Small intestine (tissue), 7 donors: ENCODE results near the gene LRPAP1. TPM values are rescaled to one million over a fixed set of nuclear protein-coding genes. Genes with fewer than 3 reads are reported as not detected.
"Not testable (repeated sequence)": the region's sequence is repeated elsewhere in the genome, so short reads cannot be mapped to it uniquely, and the experiment has no call there.

Source experiments
- DNase-seq, 2 donors: peaks; one replicate each; pipeline versions ENCODE4 v3.0.0 to v3.0.0-alpha.2; 2013
- FAIRE-seq: peaks from 2 replicates; lab custom pipeline; 2012; peaks lifted over from hg19 to GRCh38; lab: Jason Lieb, UNC
- H3K27ac ChIP-seq, 3 donors: one replicate each; pipeline ENCODE4 v1.5.1; 2013; ENCODE audit warnings: low read length in 2 of 3, mild to moderate bottlenecking in 2 of 3, control low read depth in 1 of 3, inconsistent platforms in 1 of 3, low read depth in 1 of 3, moderate library complexity in 1 of 3
- H3K27me3 ChIP-seq, 3 donors: one replicate each; pipeline ENCODE4 v1.6.1; 2013; ENCODE audit warnings: low read length in 3 of 3, inconsistent platforms in 1 of 3; ENCODE audit not compliant: control insufficient read depth in 3 of 3, insufficient read depth in 3 of 3
- H3K36me3 ChIP-seq, 3 donors: one replicate each; pipeline ENCODE4 v1.6.1; 2013; ENCODE audit warnings: low read length in 3 of 3, inconsistent platforms in 1 of 3, low read depth in 1 of 3, mild to moderate bottlenecking in 1 of 3, moderate library complexity in 1 of 3; ENCODE audit not compliant: control insufficient read depth in 3 of 3, insufficient read depth in 2 of 3
- H3K4me1 ChIP-seq, 3 donors: one replicate each; pipeline ENCODE4 v1.6.1; 2013; ENCODE audit warnings: low read length in 2 of 3, inconsistent platforms in 1 of 3, low read depth in 1 of 3, mild to moderate bottlenecking in 1 of 3, moderate library complexity in 1 of 3; ENCODE audit not compliant: control insufficient read depth in 3 of 3, insufficient read depth in 2 of 3
- H3K4me3 ChIP-seq, 3 donors: one replicate each; pipeline ENCODE4 v1.5.1; 2013; ENCODE audit warnings: low read length in 3 of 3, control low read depth in 1 of 3, inconsistent platforms in 1 of 3, low read depth in 1 of 3, mild to moderate bottlenecking in 1 of 3, moderate library complexity in 1 of 3
- H3K9me3 ChIP-seq, 2 donors: one replicate each; pipeline ENCODE4 v1.6.1; 2013; ENCODE audit warnings: low read depth in 1 of 2, low read length in 1 of 2; ENCODE audit not compliant: control insufficient read depth in 2 of 2, insufficient read depth in 1 of 2
- WGBS, 3 donors: extraction: QIAGEN DNeasy Blood & Tissue Kit; methylation state at CpG; one replicate each; pipeline ENCODE4 v1.1.7; 2013; 5-methylcytosine and 5-hydroxymethylcytosine counted together
- polyA plus RNA-seq, 4 donors: library from polyadenylated mRNA; stranded (reverse) in 3 of 4; unstranded in 1 of 4; fragments of 200-250 nt in 3 of 4; fragments of 120-200 nt in 1 of 4; gene quantifications; one replicate each; pipeline versions ENCODE4 v1.2.1 to v1.2.3, GENCODE V29; 2013
- donor health status: healthy with polysubstance abuse.
- donor health status: control.
- donor health status: control.
- donor health status: Bipolar disorder and iron deficiency.
- donor health status: healthy.

The LRPAP1 gene
- polyA plus RNA-seq, 4 donors: 20.1 to 268 (median 69.6) TPM

DNA sequence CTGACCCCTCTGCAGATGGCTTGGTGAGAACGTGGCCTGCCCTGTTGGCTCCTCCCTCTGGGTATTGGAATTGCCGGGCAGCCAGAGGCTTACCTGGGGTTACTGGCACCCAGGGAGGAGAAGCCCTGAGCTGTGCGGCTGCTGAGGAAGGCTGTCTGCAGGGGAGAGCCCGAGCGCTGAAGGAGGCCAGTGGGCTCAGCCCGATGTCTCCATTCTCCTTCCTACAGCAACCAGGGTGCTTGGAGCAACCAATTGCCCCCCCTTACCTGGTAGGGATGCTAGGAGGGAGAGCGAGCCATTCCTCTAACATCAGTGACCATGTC lies 26.3 kb upstream of the LRPAP1 start:
- not testable (repeated sequence) for H3K9me3 ChIP-seq, H3K27me3 ChIP-seq, H3K27ac ChIP-seq, H3K36me3 ChIP-seq, H3K4me3 ChIP-seq, FAIRE-seq, H3K4me1 ChIP-seq, DNase-seq
- WGBS, 3 donors: 59 to 66% (median 64%) methylated on average over 7 of the region's 7 CpGs

DNA sequence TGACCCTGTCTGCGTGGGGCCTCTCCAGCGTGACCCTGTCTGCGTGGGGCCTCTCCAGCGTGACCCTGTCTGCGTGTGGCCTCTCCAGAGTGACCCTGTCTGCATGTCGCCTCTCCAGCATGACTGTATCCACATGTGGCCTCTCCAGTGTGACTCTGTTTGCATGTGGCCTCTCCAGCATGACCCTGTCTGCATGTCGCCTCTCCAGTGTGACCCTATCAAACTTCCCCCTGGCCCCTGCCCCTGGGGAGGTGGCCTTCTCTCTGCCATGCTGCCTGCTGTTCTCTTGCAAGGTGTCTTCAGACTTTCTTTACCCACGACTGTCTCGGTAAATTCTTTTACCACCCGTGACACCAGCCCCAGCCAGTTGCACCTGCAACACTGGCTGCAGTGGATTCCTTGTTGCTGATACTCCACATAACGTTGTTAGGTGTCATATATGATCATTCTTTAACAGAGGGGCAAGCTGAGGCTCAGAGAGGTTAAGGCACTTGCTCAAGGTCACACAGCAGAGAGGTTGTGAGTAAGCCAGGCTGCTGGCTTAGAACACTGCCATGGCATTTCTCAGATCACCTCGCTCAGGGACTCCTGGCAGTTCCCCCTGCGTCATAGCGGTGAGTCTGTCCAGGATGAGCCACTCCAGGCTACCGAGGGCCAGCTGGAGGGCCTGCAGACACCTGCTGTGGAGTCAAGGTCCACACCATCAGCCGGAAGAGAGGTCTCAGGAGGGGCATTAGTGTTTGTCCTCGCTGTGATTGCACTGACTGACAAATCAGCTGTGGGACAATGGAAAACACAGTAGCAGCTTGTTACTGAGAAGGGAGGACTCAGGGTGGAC lies 25.7 kb upstream of the LRPAP1 start:
- WGBS, 3 donors: 52 to 70% (median 58%) methylated on average over 17 of the region's 17 CpGs
- not testable (repeated sequence) for DNase-seq, H3K4me1 ChIP-seq, H3K36me3 ChIP-seq, H3K9me3 ChIP-seq, H3K27me3 ChIP-seq, FAIRE-seq, H3K27ac ChIP-seq, H3K4me3 ChIP-seq

DNA sequence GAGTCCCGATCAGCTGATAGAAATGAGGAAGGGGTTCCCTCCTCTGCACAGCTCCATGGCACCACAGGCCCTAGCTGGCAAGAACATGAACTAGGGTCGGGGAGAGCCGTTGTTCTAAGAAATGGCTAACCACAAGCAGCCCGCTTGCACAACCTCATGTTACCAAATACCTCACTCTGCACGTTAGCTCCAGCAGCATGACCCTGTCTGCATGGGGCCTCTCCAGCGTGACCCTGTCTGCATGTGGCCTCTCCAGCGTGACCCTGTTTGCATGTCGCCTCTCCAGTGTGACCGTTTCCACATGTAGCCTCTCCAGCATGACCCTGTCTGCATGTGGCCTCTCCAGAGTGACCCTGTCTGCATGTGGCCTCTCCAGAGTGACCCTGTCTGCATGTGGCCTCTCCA lies 24.9 kb upstream of the LRPAP1 start:
- H3K4me3 ChIP-seq, H3K9me3 ChIP-seq, H3K4me1 ChIP-seq, H3K27me3 ChIP-seq, DNase-seq, FAIRE-seq, H3K36me3 ChIP-seq, H3K27ac ChIP-seq: not testable (repeated sequence)
- 63 to 78% (median 71%) methylated on average over 9 of the region's 9 CpGs for WGBS, 3 donors

GRCh38 chr4:3556244-3556867 lies 24.1 kb upstream of the LRPAP1 start:
- FAIRE-seq: not testable (repeated sequence)

DNA sequence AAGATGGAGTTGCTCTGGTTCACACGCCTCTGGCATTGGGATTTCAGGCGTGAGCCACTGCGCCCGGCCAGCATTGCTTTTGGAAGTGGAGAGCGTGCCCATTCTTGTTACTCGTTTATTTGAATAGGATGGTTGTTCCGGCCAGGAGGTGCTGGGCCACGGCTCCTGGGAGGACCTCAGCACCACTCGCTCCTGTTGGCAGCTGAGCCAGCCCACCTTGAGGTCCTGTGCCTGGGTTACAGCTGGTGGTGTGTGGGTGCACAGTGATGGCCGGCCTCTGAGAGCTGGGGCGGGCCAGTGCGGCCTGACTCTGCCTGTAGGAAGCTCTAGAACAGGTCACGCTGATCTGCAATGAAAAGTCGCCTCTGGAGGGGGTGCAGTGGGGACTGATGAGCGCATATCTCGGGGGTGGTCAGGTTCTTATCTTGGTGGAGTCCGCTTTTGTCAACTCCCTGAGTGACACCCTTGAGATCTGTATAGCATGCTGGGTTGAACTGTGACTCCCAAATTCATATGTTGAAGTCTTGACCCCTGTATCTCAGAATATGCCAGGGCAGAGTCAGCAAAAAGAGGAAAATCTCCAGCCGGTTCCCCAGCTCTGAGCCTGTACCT lies 23.3 kb upstream of the LRPAP1 start:
- H3K27ac ChIP-seq, H3K9me3 ChIP-seq, DNase-seq, H3K4me1 ChIP-seq, H3K4me3 ChIP-seq, FAIRE-seq, H3K27me3 ChIP-seq, H3K36me3 ChIP-seq: not testable (repeated sequence)
- 71 to 82% (median 75%) methylated on average over 17 to 18 of the region's 18 CpGs for WGBS, 3 donors

More at GRCh38 chr4:3556244-3556867, 24.1 kb upstream of the LRPAP1 start:
- DNase-seq, H3K27me3 ChIP-seq, H3K9me3 ChIP-seq, H3K4me3 ChIP-seq, H3K27ac ChIP-seq, H3K4me1 ChIP-seq, H3K36me3 ChIP-seq: not testable (repeated sequence)
- 65 to 72% (median 70%) methylated on average over 12 to 17 of the region's 17 CpGs for WGBS, 3 donors

GRCh38 chr4:3551366-3551765 lies 19.1 kb upstream of the LRPAP1 start:
- 88 to 97% (median 90%) methylated on average over 5 of the region's 7 CpGs for WGBS, 3 donors

DNA sequence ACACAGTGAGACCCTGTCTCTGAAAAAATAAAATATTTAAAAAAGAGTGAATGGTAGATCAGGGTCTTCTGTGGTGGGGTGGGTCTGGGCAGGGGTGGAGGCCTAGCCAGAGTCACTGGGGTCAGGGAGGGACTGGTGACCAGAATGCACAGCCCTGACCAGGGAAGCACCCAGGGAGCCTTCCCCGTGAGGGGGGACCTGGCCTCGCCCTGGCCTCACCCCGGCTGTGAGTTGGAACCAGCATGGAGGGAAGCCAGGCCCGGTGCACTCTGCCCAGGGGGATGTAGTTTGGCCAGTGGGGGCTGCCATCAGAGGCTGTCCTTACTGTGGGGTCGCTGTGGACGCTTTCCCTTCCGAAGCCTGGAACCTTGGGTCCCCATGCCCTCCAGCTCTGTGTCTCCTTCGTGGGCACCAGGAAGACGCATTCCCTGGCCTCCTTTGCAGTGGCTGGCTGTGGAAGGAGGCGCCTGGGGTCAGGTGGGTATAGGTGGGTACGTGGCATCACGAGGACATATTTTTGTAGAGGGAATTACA lies 18.6 kb upstream of the LRPAP1 start:
- H3K27me3 ChIP-seq, FAIRE-seq, H3K9me3 ChIP-seq, H3K4me3 ChIP-seq, H3K4me1 ChIP-seq, DNase-seq, H3K36me3 ChIP-seq, H3K27ac ChIP-seq: not testable (repeated sequence)
- WGBS, 3 donors: 86 to 92% (median 89%) methylated on average over 12 of the region's 12 CpGs

More at GRCh38 chr4:3551366-3551765, 19.1 kb upstream of the LRPAP1 start:
- H3K27me3 ChIP-seq, FAIRE-seq, DNase-seq, H3K4me3 ChIP-seq, H3K27ac ChIP-seq, H3K9me3 ChIP-seq, H3K36me3 ChIP-seq, H3K4me1 ChIP-seq: not testable (repeated sequence)

DNA sequence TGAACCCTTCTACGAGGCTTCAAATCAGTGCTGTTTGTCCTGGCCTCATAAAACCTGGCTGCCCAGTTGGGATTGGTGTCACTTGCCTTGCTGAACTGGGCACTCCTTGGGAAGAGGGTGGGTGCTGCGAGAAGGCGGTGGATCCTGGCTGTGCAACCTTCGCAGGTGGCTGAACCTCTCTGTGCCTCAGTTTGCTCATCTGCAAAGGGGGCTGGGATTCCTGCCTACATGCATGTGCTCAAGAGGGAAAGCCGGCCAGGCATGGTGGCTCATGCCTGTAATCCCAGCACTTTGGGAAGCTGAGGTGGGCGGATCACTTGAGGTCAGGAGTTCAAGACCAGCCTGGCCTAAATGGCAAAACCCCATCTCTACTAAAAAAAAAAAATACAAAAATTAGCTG lies 17.8 kb upstream of the LRPAP1 start:
- not testable (repeated sequence) for H3K27me3 ChIP-seq, FAIRE-seq, H3K4me1 ChIP-seq, DNase-seq, H3K9me3 ChIP-seq, H3K36me3 ChIP-seq, H3K27ac ChIP-seq, H3K4me3 ChIP-seq
- 91 to 94% (median 92%) methylated on average over 5 to 6 of the region's 6 CpGs for WGBS, 3 donors
